ENCODE results near the gene VARS2. TPM values are rescaled to one million over a fixed set of nuclear protein-coding genes. Genes with fewer than 3 reads are reported as not detected.

The VARS2 gene
- total RNA-seq, 1 donor from 2014 or later = 26.3 TPM

- Histone ChIP-seq H3K36me3 (ENCODE audit: control insufficient read depth, insufficient read depth, low read length) (peaks cover 45% of the 10 kb centered on the region), H3K27me3 (ENCODE audit: control insufficient read depth, insufficient read depth, low read length) (no peaks in the 10 kb centered on the region), H3K4me3 (ENCODE audit: low read depth, low read length) (no peak overlapping the region)
- DNase-seq (ENCODE audit: low read depth) (no peak), FAIRE-seq (no peak)
- TF ChIP-seq CTCF (IDR thresholded peaks at IDR 0.05; ENCODE audit: insufficient read depth, low read length, severe bottlenecking) = no peak
Observed at GRCh38 chr6:30888816-30889495, 25.1 kb upstream of the VARS2 start.

GRCh38 chr6:30889496-30889885 lies 24.5 kb upstream of the VARS2 start:
- Histone ChIP-seq H3K4me3 (ENCODE audit: low read depth, low read length) (no peak overlapping the region), H3K27me3 (ENCODE audit: control insufficient read depth, insufficient read depth, low read length) (no peaks in the 10 kb centered on the region), H3K36me3 (ENCODE audit: control insufficient read depth, insufficient read depth, low read length) (peaks cover 49% of the 10 kb centered on the region)
- FAIRE-seq (no peak), DNase-seq (ENCODE audit: low read depth) (no peak)
- no peak for TF ChIP-seq CTCF (IDR thresholded peaks at IDR 0.05; ENCODE audit: insufficient read depth, low read length, severe bottlenecking)

GRCh38 chr6:30889921-30890645 lies 24.0 kb upstream of the VARS2 start:
- no peak for TF ChIP-seq CTCF (IDR thresholded peaks at IDR 0.05; ENCODE audit: insufficient read depth, low read length, severe bottlenecking)
- H3K4me3 ChIP-seq (ENCODE audit: low read depth, low read length) = no peak overlapping the region
- FAIRE-seq (no peak), DNase-seq (ENCODE audit: low read depth) (peak; percentile 86)
- no peaks in the 10 kb centered on the region for H3K27me3 ChIP-seq (ENCODE audit: control insufficient read depth, insufficient read depth, low read length)
- peaks cover 53% of the 10 kb centered on the region for H3K36me3 ChIP-seq (ENCODE audit: control insufficient read depth, insufficient read depth, low read length)

- DNase-seq (ENCODE audit: low read depth) (no peak), FAIRE-seq (no peak)
- Histone ChIP-seq H3K36me3 (ENCODE audit: control insufficient read depth, insufficient read depth, low read length) (peaks cover 59% of the 10 kb centered on the region), H3K27me3 (ENCODE audit: control insufficient read depth, insufficient read depth, low read length) (no peaks in the 10 kb centered on the region), H3K4me3 (ENCODE audit: low read depth, low read length) (no peak overlapping the region)
- no peak for TF ChIP-seq CTCF (IDR thresholded peaks at IDR 0.05; ENCODE audit: insufficient read depth, low read length, severe bottlenecking)
Observed at GRCh38 chr6:30890646-30891449, 23.2 kb upstream of the VARS2 start.

- TF ChIP-seq CTCF (IDR thresholded peaks at IDR 0.05; ENCODE audit: insufficient read depth, low read length, severe bottlenecking) = no peak
- FAIRE-seq (no peak), DNase-seq (ENCODE audit: low read depth) (no peak)
- peaks cover 61% of the 10 kb centered on the region for H3K36me3 ChIP-seq (ENCODE audit: control insufficient read depth, insufficient read depth, low read length)
- no peaks in the 10 kb centered on the region for H3K27me3 ChIP-seq (ENCODE audit: control insufficient read depth, insufficient read depth, low read length)
- H3K4me3 ChIP-seq (ENCODE audit: low read depth, low read length) = no peak overlapping the region
Observed at GRCh38 chr6:30891450-30891723, 22.7 kb upstream of the VARS2 start.
